HepG2 (cell line): ENCODE data around the gene ERF. TPM values are rescaled to one million over a fixed set of nuclear protein-coding genes. Genes with fewer than 3 reads are reported as not detected.

ENCODE experiments used
- AKNA ChIP-seq: sonication (generic); formaldehyde crosslinking; IDR thresholded peaks from 2 replicates; pipeline ENCODE4 v1.4.0; 2020; ENCODE audit warnings: missing genetic modification reagents, borderline replicate concordance
- ATF5 ChIP-seq: sonication (generic); formaldehyde crosslinking; IDR thresholded peaks from 2 replicates; pipeline ENCODE4 v1.4.0; 2020; ENCODE audit warnings: mild to moderate bottlenecking, low read depth, missing genetic modification reagents
- GTF3A ChIP-seq: sonication (generic); formaldehyde crosslinking; conservative IDR thresholded peaks from 2 replicates; pipeline ENCODE4 v1.4.0; 2020; ENCODE audit warnings: mild to moderate bottlenecking, missing genetic modification reagents
- HNF1B ChIP-seq: sonication (generic); formaldehyde crosslinking; IDR thresholded peaks from 2 replicates; pipeline ENCODE4 v1.5.1; 2020; ENCODE audit warnings: mild to moderate bottlenecking, moderate library complexity, missing genetic modification reagents
- ISX ChIP-seq: sonication (generic); formaldehyde crosslinking; conservative IDR thresholded peaks from 2 replicates; pipeline ENCODE4 v1.5.0; 2020; ENCODE audit warnings: missing genetic modification reagents
- MAZ ChIP-seq, 2 experiments: sonication (generic) in 1 of 2; formaldehyde crosslinking in 1 of 2; IDR thresholded peaks; 2 replicates each; pipeline versions ENCODE4 v1.5.0 to v1.6.1; 2012 to 2020; ENCODE audit warnings: low read depth in 2 of 2, mild to moderate bottlenecking in 2 of 2, borderline replicate concordance in 1 of 2, improper control_type of control experiment in 1 of 2, low read length in 1 of 2, missing genetic modification reagents in 1 of 2, moderate library complexity in 1 of 2
- NCOA1 ChIP-seq: sonication (generic); formaldehyde crosslinking; IDR thresholded peaks from 2 replicates; pipeline ENCODE4 v1.9.0; 2021; ENCODE audit warnings: missing genetic modification reagents
- SMARCE1 ChIP-seq: fragments of 450-650 bp; IDR thresholded peaks from 2 replicates; pipeline ENCODE4 v1.6.1; 2017; ENCODE audit warnings: borderline replicate concordance
- SPEN ChIP-seq: sonication (generic); formaldehyde crosslinking; IDR thresholded peaks from 2 replicates; pipeline ENCODE4 v1.5.1; 2020; ENCODE audit warnings: low read depth, mild to moderate bottlenecking, missing genetic modification reagents
- SRSF9 ChIP-seq: fragments of 200-400 bp; formaldehyde crosslinking; IDR thresholded peaks from 2 replicates; pipeline ENCODE4 v1.6.1; 2018; ENCODE audit warnings: borderline replicate concordance, mild to moderate bottlenecking, low read depth, low read length; ENCODE audit not compliant: insufficient read depth, poor library complexity, severe bottlenecking
- THAP11 ChIP-seq: IDR thresholded peaks from 2 replicates; pipeline ENCODE4 v1.6.1; 2016; ENCODE audit warnings: missing biosample characterization, missing genetic modification reagents
- ZNF292 ChIP-seq: sonication (generic); formaldehyde crosslinking; IDR thresholded peaks from 2 replicates; pipeline ENCODE4 v1.8.1; 2022; ENCODE audit warnings: mild to moderate bottlenecking, low read depth, missing genetic modification reagents, borderline replicate concordance
- polyA plus RNA-seq, 8 experiments: library from polyadenylated mRNA; depleted of rRNA in 3 of 8; stranded (reverse) in 7 of 8; unstranded in 1 of 8; fragments of >200 nt; fragmentation: Illumina TruSeq in 4 of 8; extraction: Trizol in 4 of 8; gene quantifications; 2 replicates each; pipeline versions ENCODE4 v1.2.1 to v1.2.3, GENCODE V29; 2011 to 2016; ENCODE audit warnings: low read depth in 4 of 8, missing spikeins in 1 of 8, mixed read lengths in 1 of 8; ENCODE audit not compliant: insufficient read depth in 1 of 8
- total RNA-seq, 5 experiments: library from RNA; depleted of rRNA; stranded (reverse); fragments of >200 nt; fragmentation: Illumina TruSeq; extraction: Trizol; gene quantifications; 2 replicates each; pipeline ENCODE4 v1.2.3, GENCODE V29; 2016; ENCODE audit warnings: low read depth in 1 of 5
- TF ChIP-seq, protein P1 (sequence below): sonication (generic); formaldehyde crosslinking; IDR thresholded peaks from 2 replicates; pipeline ENCODE4 v1.4.0; 2020; ENCODE audit warnings: missing genetic modification reagents, borderline replicate concordance
- TF ChIP-seq, protein P2 (sequence below): sonication (generic); formaldehyde crosslinking; IDR thresholded peaks from 2 replicates; pipeline ENCODE4 v1.4.0; 2020; ENCODE audit warnings: missing genetic modification reagents
- TF ChIP-seq, protein P3 (sequence below): sonication (generic); formaldehyde crosslinking; IDR thresholded peaks from 2 replicates; pipeline ENCODE4 v1.5.1; 2020; ENCODE audit warnings: mild to moderate bottlenecking, missing genetic modification reagents, moderate library complexity

Gene ERF
- total and polyA plus RNA-seq, 2 of the 13 experiments (the other 11 are each of a cell fraction or from before 2014, with no cell fraction given): 67.1 to 69.9 TPM

GRCh38 chr19:42216653-42217519 lies 38.0 kb downstream of the ERF start (continued):
- no peak for TF ChIP-seq AKNA (CRISPR knock-in tag)
- TF ChIP-seq MAZ (IDR thresholded peaks at IDR 0.05; ENCODE audit: borderline replicate concordance, low read depth, low read length): no peak
- TF ChIP-seq MAZ (CRISPR knock-in tag; IDR thresholded peaks at IDR 0.05; ENCODE audit: low read depth): no peak
- no peak for TF ChIP-seq ZNF292 (CRISPR knock-in tag)
- peak; percentile 23; the same call in 1 of the 2 replicates for TF ChIP-seq SPEN (CRISPR knock-in tag)
- TF ChIP-seq GTF3A (CRISPR knock-in tag): no peak
- TF ChIP-seq HNF1B (CRISPR knock-in tag): no peak; the same call in 1 of the 2 replicates
- no peak for TF ChIP-seq SMARCE1
- TF ChIP-seq SRSF9: no peak
- TF ChIP-seq, protein P1, sequence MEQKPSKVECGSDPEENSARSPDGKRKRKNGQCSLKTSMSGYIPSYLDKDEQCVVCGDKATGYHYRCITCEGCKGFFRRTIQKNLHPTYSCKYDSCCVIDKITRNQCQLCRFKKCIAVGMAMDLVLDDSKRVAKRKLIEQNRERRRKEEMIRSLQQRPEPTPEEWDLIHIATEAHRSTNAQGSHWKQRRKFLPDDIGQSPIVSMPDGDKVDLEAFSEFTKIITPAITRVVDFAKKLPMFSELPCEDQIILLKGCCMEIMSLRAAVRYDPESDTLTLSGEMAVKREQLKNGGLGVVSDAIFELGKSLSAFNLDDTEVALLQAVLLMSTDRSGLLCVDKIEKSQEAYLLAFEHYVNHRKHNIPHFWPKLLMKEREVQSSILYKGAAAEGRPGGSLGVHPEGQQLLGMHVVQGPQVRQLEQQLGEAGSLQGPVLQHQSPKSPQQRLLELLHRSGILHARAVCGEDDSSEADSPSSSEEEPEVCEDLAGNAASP (CRISPR knock-in tag): no peak
- TF ChIP-seq ATF5 (CRISPR knock-in tag): no peak
- TF ChIP-seq, protein P2, sequence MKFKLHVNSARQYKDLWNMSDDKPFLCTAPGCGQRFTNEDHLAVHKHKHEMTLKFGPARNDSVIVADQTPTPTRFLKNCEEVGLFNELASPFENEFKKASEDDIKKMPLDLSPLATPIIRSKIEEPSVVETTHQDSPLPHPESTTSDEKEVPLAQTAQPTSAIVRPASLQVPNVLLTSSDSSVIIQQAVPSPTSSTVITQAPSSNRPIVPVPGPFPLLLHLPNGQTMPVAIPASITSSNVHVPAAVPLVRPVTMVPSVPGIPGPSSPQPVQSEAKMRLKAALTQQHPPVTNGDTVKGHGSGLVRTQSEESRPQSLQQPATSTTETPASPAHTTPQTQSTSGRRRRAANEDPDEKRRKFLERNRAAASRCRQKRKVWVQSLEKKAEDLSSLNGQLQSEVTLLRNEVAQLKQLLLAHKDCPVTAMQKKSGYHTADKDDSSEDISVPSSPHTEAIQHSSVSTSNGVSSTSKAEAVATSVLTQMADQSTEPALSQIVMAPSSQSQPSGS (CRISPR knock-in tag): no peak
- TF ChIP-seq THAP11: no peak
- TF ChIP-seq NCOA1: no peak
- TF ChIP-seq, protein P3, sequence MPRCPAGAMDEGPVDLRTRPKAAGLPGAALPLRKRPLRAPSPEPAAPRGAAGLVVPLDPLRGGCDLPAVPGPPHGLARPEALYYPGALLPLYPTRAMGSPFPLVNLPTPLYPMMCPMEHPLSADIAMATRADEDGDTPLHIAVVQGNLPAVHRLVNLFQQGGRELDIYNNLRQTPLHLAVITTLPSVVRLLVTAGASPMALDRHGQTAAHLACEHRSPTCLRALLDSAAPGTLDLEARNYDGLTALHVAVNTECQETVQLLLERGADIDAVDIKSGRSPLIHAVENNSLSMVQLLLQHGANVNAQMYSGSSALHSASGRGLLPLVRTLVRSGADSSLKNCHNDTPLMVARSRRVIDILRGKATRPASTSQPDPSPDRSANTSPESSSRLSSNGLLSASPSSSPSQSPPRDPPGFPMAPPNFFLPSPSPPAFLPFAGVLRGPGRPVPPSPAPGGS (CRISPR knock-in tag): 0 out of 2 replicates have a peak, but pooled peaks have one; percentile 8
- no peak for TF ChIP-seq ISX (CRISPR knock-in tag)
